MM.1S (cell line): ENCODE data around the gene SNRK.

ENCODE experiments used
- DNase-seq: peaks from one replicate; pipeline ENCODE4 v3.0.0-alpha.2; 2015
- H2AFZ ChIP-seq: fragments of 300-600 bp; sonication (generic); 2 replicates; pipeline ENCODE4 v1.6.0; 2016; ENCODE audit warnings: antibody characterized with exemption, low read length
- H3F3A ChIP-seq: fragments of 300-600 bp; sonication (generic); 2 replicates; pipeline ENCODE4 v1.6.1; 2016; ENCODE audit warnings: mild to moderate bottlenecking, antibody characterized with exemption, low read length, moderate library complexity, mixed read lengths; ENCODE audit not compliant: insufficient read depth
- H3K27ac ChIP-seq: fragments of 300-600 bp; sonication (generic); 2 replicates; pipeline ENCODE4 v1.5.1; 2016; ENCODE audit warnings: mild to moderate bottlenecking, low read length
- H3K27me3 ChIP-seq: fragments of 300-600 bp; sonication (generic); replicated peaks from 2 replicates; pipeline ENCODE4 v1.6.0; 2016; ENCODE audit warnings: low read length; ENCODE audit not compliant: insufficient read depth
- H3K36me3 ChIP-seq: fragments of 300-600 bp; sonication (generic); replicated peaks from 2 replicates; pipeline ENCODE4 v1.6.1; 2016; ENCODE audit warnings: mild to moderate bottlenecking, low read length, mixed read lengths; ENCODE audit not compliant: insufficient read depth
- H3K4me1 ChIP-seq: fragments of 300-600 bp; sonication (generic); 2 replicates; pipeline ENCODE4 v1.6.1; 2016; ENCODE audit warnings: low read length, mixed read lengths
- H3K4me2 ChIP-seq: fragments of 300-600 bp; sonication (generic); 2 replicates; pipeline ENCODE4 v1.6.0; 2016; ENCODE audit warnings: low read depth, low read length
- H3K4me3 ChIP-seq: fragments of 300-600 bp; sonication (generic); 2 replicates; pipeline ENCODE4 v1.5.1; 2016; ENCODE audit warnings: low read length, mixed read lengths
- H3K79me2 ChIP-seq: fragments of 300-600 bp; sonication (generic); 2 replicates; pipeline ENCODE4 v1.6.1; 2016; ENCODE audit warnings: mixed run types, low read length, mixed read lengths
- H3K9ac ChIP-seq: fragments of 300-600 bp; sonication (generic); 2 replicates; pipeline ENCODE4 v1.6.1; 2016; ENCODE audit warnings: low read length, mixed read lengths
- H3K9me2 ChIP-seq: fragments of 300-600 bp; sonication (generic); replicated peaks from 2 replicates; pipeline ENCODE4 v1.6.1; 2016; ENCODE audit warnings: mild to moderate bottlenecking, low read length, mixed read lengths; ENCODE audit not compliant: insufficient read depth
- H3K9me3 ChIP-seq: fragments of 300-600 bp; sonication (generic); replicated peaks from 2 replicates; pipeline ENCODE4 v1.6.1; 2016; ENCODE audit warnings: mild to moderate bottlenecking, low read length, mixed read lengths; ENCODE audit not compliant: insufficient read depth
- H4K20me1 ChIP-seq: fragments of 300-600 bp; sonication (generic); 2 replicates; pipeline ENCODE4 v1.6.1; 2016; ENCODE audit warnings: mild to moderate bottlenecking, low read length, moderate library complexity, mixed read lengths; ENCODE audit not compliant: insufficient read depth
- EZH2 ChIP-seq: fragments of 300-600 bp; sonication (generic); optimal IDR thresholded peaks from 2 replicates; pipeline ENCODE3; 2017; ENCODE audit warnings: low read depth, mild to moderate bottlenecking, antibody characterized with exemption, low read length, mixed read lengths
- EZH2phosphoT487 ChIP-seq: fragments of 300-600 bp; sonication (generic); IDR thresholded peaks from 2 replicates; pipeline ENCODE4 v1.6.1; 2018; ENCODE audit warnings: antibody characterized with exemption, low read length
- TF ChIP-seq, protein P1 (sequence below): fragments of 300-600 bp; sonication (generic); IDR thresholded peaks from 2 replicates; pipeline ENCODE4 v1.5.1; 2016; ENCODE audit warnings: antibody characterized with exemption, low read length, mixed read lengths

SNRK gene

DNA sequence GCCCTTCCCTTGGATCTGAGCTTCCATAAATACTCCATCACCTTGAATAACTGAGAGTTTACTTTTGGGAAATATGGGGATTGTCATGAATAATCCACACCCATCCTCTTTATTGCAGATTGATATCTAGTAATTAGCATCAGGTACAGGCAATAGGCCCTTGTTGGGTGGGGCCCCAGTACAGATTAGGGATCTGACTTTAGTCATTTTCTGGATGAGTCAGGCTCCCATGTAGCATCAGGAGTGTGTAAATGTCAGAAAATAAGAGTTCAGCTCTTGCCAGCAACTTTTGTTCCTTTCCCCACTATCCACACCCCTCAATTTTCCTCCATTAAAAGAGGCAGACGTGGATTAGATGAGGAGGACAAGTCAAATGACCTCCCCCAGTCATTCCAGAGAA is 17.7 kb upstream of the SNRK start:
- Histone ChIP-seq H3K9me2 (no peaks in the 10 kb centered on the region), H2AFZ (no peak overlapping the region), H3K27me3 (no peaks in the 10 kb centered on the region), H3K9ac (no peak overlapping the region), H3K4me2 (no peak overlapping the region), H3K27ac (no peak overlapping the region), H3K79me2 (no peaks in the 10 kb centered on the region), H3K4me1 (no peaks in the 10 kb centered on the region), H3K9me3 (no peaks in the 10 kb centered on the region), H3F3A (no peaks in the 10 kb centered on the region), H3K4me3 (no peak overlapping the region), H3K36me3 (no peaks in the 10 kb centered on the region), H4K20me1 (no peaks in the 10 kb centered on the region)
- no peak for DNase-seq
- TF ChIP-seq EZH2 (no peak), EZH2phosphoT487 (no peak)
- TF ChIP-seq, protein P1, sequence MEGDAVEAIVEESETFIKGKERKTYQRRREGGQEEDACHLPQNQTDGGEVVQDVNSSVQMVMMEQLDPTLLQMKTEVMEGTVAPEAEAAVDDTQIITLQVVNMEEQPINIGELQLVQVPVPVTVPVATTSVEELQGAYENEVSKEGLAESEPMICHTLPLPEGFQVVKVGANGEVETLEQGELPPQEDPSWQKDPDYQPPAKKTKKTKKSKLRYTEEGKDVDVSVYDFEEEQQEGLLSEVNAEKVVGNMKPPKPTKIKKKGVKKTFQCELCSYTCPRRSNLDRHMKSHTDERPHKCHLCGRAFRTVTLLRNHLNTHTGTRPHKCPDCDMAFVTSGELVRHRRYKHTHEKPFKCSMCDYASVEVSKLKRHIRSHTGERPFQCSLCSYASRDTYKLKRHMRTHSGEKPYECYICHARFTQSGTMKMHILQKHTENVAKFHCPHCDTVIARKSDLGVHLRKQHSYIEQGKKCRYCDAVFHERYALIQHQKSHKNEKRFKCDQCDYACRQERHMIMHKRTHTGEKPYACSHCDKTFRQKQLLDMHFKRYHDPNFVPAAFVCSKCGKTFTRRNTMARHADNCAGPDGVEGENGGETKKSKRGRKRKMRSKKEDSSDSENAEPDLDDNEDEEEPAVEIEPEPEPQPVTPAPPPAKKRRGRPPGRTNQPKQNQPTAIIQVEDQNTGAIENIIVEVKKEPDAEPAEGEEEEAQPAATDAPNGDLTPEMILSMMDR = no peak

DNA sequence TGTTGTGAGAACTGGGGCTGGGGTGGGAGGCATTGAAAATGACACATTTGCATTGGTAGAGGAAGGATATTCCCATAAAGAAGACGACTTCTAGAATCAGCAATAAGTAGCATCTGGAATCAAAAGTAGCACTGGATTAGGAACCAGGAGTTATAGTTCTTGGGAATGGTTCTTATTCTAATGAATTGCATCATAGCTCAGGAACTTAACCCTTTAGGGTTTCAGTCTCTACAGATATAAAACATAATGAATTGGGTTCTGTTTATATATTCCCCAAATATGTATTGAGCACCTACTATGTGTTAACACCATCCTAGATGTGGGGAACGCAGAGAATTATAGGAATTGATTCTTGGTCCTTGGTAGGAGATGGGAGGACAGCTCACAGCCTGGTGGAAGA is 16.3 kb upstream of the SNRK start:
- no peak for DNase-seq
- TF ChIP-seq EZH2phosphoT487 (no peak), EZH2 (no peak)
- TF ChIP-seq, protein P1 = no peak
- no peak overlapping the region for H3K27ac ChIP-seq

DNA sequence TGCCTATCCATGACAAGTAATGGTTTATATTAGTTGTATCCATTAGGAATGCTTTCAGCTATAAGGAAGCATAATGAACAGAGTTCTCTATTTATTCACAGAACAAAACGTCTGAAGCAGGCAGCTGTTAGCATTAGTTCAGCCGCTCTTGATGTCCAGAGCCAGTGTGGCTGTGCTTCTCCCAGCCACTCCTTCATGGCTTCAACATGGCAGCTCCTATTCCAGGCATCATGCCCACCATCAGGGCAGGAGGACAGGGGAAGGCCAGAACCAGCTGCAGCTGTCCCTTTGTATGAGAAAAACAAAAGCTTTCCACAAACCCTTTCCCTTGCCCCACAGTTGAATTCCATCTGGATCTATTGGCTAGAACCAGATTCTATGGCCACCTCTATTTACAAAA is 12.9 kb upstream of the SNRK start:
- TF ChIP-seq EZH2 (no peak), EZH2phosphoT487 (no peak)
- TF ChIP-seq, protein P1 = no peak
- Histone ChIP-seq H2AFZ (no peak overlapping the region), H3K9me3 (no peaks in the 10 kb centered on the region), H3K4me2 (no peak overlapping the region), H3K27me3 (no peaks in the 10 kb centered on the region), H3K36me3 (no peaks in the 10 kb centered on the region), H3F3A (no peaks in the 10 kb centered on the region), H3K79me2 (no peaks in the 10 kb centered on the region), H4K20me1 (no peaks in the 10 kb centered on the region), H3K9me2 (no peaks in the 10 kb centered on the region), H3K27ac (no peak overlapping the region), H3K4me1 (peaks cover 12% of the 10 kb centered on the region; the same call in 1 of the 2 replicates), H3K9ac (no peak overlapping the region), H3K4me3 (no peak overlapping the region)
- DNase-seq = no peak

More for the DNA sequence above, 16.3 kb upstream of the SNRK start:
- H3K9me3 ChIP-seq = no peaks in the 10 kb centered on the region
- no peaks in the 10 kb centered on the region for H3K9me2 ChIP-seq
- no peaks in the 10 kb centered on the region for H4K20me1 ChIP-seq
- no peak overlapping the region for H3K4me2 ChIP-seq
- no peaks in the 10 kb centered on the region for H3K36me3 ChIP-seq
- no peak overlapping the region for H3K9ac ChIP-seq
- H3K4me3 ChIP-seq = no peak overlapping the region
- H3K27me3 ChIP-seq = no peaks in the 10 kb centered on the region
- H3K79me2 ChIP-seq = no peaks in the 10 kb centered on the region
- no peaks in the 10 kb centered on the region for H3K4me1 ChIP-seq
- H2AFZ ChIP-seq = no peak overlapping the region
- H3F3A ChIP-seq = no peaks in the 10 kb centered on the region
